GM18517 (cell line): ENCODE data around the gene MRPL28.
"Not testable (repeated sequence)": the region's sequence is repeated elsewhere in the genome, so short reads cannot be mapped to it uniquely, and the experiment has no call there.

Experiments used
- ATAC-seq: cut with Tn5 transposase; IDR thresholded peaks from one replicate; pipeline ENCODE4 v1.9.1; 2021; ENCODE audit warnings: mild to moderate bottlenecking, moderate library complexity; ENCODE audit not compliant: unreplicated experiment

The MRPL28 gene

DNA sequence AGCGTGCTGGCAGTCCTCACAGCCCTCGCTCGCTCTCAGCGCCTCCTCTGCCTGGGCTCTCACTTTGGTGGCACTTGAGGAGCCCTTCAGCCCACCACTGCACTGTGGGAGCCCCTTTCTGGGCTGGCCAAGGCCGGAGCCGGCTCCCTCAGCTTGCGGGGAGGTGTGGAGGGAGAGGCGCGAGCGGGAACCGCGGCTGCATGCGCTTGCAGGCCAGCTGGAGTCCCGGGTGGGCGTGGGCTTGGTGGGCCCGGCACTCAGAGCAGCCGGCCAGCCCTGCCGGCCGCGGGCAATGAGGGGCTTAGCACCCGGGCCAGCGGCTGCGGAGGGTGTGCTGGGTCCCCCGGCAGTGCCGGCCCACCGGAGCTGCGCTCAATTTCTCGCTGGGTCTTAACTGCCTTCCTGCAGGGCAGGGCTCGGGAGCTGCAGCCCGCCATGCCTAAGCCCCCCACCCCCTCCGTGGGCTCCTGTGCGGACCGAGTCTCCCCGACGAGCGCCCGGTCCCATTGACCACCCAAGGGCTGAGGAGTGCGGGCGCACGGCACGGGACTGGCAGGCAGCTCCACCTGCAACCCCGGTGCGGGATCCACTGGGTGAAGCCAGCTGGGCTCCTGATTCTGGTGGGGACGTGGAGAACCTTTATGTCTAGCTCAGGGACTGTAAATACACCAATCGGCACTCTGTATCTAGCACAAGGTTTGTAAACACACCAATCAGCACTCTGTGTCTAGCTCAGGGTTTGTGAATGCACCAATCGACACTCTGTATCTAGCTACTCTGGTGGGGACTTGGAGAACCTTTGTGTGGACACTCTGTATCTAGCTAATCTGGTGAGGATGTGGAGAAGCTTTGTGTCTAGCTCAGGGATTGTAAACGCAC is 29.0 kb downstream of the MRPL28 start:
- ATAC-seq: not testable (repeated sequence)

DNA sequence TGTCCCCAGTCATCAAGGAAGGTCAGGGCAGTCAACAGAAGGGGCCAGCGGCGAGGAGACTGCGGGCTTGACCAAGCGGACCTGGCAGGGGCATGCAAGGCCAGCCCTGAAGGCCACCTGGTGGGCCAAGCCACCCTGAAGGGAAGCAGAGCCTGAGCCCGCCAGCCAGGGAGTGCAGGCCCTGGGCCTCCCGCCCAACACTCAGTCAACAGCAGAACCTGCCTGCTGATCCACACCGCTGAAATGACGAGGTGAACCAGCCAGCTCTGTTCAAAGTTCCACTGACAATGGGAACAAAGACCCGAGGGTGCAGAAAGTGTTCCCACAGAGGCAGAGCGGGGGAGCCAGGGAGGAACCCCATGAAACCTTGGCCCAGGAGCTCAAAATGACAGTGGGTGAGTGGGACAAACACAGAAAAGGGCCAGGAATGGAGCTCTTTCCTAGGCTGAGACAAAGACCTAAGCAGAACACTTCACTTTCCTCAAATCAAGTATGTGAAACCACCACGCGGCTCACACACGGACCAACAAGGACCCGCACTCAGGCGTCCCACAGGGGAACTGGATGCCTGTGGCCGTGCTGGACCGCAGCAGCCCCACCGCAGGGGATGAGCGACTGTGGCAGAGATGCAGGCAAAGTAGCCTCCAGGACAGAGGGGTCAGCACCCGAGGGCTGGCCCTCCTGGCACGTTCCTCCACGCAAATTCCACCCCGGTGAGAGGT is 29.8 kb downstream of the MRPL28 start:
- no peak for ATAC-seq

DNA sequence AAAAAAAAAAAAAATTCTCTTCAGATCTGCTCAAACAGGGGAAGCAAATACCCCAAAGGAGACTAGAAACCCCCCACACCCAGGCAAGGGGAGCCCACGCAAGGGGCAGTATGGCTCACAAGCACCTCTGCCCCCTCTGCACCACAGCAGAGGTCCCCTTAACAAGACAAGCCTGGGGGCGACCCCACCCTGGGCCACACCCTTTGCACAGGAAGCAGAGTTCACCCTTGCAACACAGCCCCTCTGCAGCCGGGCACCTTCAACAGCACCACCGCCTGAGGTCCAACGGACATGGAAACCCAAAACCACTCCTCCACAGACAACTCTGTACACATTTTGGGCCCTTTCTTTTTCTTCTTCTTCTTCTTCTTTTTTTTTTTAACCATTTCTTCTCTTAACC is 30.7 kb downstream of the MRPL28 start:
- ATAC-seq: no peak

DNA sequence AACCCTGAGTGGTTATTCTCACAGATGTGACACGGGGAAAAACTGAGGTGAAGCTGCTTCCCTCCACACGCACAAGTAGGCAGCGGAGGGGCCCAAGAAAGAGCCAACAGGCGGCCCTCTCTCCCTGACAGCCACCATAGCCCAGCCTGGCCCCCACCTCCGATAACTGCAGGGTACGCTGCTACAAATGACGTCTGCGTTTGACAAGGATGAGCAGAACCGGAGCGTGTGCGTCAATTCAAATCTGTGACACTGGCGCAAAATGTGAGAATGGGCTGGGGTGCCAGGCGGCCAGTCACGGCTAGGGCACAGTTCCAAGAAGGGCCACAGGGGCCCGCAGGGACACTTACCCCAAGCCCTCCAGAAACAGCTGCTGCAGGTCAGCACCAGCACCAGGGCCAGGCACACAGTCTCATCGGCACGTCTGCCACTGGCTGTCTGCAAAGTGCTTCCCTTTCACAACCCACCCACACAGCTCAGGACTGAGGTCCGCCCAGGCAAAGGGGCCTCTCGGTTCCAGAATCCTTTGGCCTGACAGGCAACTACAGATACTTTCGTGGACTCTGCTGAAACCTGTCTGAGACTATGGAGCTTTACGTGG is 32.3 kb downstream of the MRPL28 start:
- ATAC-seq: no peak

DNA sequence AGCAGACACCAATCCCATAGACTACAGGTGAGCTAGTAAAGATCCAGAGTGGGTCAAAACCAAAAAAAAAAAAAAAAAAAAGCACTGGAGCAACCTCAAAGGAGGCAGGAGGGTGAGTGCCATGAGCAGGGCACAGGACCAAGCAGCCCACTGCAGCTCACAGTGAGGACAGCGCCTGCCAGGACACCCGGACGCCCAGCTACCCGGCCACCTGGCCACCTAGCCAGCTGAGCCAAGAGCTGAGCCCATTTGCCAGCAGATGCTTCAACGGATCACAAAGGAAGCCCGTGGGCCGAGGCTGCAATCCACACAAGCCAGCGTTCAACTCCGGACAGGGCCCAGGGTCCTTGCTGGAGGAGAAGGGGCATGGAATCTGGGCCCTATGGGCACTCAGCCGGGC is 32.9 kb downstream of the MRPL28 start:
- no peak for ATAC-seq

DNA sequence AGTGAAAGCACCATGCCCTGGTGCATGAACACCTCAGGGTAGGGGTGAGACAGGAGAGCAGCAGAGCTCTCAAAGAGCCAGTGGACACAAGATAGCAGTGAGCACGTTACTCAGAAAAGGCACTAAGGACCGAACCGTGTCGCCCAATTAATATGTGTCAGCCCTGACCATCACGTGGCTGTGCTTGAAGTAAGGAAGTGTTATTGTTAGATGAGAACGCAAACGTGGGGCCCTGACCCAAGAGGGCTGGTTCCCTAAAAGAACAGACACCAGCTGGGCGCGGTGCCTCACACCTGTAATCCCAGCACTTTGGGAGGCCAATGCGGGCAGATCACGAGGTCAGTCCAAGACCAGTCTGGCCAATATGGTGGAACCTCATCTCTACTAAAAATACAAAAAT is 34.1 kb downstream of the MRPL28 start:
- ATAC-seq: no peak

DNA sequence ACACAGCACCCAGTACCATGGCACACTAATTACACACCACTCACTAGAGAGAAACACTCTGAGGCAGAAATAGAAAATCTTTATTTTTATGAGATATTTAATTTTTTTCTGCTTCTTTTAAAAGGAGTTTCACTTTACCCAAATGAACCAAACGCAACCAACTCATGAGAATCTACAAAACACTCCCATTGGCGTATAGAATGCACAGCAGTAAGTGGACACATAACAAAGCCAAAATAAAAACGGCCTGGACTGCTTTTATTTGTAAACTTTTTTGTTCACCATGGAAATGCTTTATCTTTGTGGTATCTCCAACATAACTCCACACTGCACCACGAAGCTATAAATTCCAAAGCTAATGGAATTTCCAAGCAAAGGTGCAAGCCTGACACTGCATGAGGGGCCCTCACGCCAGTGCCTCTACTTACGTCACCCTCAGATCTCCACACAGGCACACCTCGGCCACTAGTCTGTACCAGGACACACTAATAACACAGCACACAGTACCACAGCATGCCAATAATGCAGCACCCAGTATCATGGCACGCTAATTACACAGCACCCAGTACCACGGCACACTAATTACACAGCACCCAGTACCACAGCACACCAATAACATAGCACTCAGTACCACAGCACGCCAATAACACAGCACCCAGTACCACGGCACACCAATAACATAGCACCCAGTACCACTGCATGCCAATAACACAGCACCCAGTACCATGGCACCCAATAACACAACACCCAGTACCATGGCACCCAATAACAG is 35.3 kb downstream of the MRPL28 start:
- ATAC-seq: not testable (repeated sequence)

DNA sequence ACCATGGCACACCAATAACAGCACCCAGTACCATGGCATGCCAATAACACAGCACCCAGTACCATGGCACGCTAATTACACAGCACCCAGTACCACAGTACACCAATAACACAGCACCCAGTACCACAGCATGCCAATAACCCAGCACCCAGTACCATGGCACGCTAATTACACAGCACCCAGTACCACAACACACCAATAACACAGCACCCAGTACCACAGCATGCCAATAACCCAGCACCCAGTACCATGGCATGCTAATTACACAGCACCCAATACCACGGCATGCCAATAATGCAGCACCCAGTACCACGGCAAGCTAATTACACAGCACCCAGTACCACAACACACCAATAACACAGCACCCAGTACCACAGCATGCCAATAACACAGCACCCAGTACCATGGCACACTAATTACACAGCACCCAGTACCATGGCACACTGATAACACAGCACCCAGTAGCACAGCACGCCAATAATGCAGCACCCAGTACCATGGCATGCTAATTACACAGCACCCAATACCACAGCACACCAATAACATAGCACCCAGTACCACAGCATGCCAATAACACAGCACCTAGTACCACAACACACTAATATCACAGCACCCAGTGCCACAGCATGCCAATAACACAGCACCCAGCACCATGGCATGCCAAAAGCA is 36.0 kb downstream of the MRPL28 start:
- not testable (repeated sequence) for ATAC-seq

DNA sequence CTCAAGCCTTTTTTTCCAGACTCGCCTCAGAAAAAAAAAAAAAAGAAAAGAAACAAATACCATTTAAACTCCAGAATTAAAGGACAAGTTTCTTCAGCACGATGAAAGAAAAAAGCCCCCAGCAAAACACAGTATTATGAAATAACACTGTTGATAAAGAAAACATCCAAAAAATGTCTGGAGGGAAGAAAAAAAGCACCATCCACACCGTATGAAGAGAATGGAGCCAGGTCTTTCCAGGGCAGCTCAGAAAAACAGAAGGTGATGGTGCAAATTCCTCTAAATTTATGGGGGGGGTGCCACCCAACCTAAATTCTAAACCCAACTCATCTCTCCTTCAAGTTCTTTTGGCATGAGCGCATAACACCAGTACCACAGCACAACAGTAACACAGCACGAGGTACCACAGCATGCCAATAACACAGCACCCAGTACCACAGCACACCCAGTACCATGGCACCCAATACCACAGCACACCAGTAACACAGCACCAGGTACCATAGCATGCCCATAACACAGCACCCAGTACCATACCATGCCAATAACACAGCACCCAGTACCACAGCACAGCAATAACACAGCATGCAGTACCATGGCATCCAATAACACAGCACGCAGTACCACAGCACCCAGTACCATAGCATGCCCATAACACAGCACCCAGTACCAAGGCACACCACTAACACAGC is 36.8 kb downstream of the MRPL28 start:
- no peak for ATAC-seq

DNA sequence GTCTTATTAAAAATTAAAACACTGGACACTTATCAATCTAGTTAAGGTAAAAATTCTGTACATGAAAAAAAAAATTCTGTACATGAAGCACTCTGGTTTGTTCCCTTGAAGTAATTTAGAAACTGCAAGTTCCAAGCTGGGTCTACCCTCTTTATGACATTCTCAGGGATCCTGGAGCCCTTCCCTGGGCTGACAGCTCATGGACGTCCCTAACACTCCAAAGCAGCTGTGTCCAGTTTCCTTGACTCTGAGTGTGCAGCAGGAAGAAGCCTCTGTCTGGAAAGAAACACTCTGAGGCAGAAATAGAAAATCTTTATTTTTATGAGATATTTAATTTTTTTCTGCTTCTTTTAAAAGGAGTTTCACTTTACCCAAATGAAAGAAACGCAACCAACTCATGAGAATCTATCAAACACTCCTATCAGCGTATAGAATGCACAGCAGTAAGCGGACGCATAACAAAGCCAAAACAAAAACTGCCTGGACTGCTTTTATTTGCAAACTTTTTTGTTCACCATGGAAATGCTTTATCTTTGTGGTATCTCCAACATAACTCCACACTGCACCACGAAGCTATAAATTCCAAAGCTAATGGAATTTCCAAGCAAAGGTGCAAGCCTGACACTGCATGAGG is 39.0 kb downstream of the MRPL28 start:
- not testable (repeated sequence) for ATAC-seq

DNA sequence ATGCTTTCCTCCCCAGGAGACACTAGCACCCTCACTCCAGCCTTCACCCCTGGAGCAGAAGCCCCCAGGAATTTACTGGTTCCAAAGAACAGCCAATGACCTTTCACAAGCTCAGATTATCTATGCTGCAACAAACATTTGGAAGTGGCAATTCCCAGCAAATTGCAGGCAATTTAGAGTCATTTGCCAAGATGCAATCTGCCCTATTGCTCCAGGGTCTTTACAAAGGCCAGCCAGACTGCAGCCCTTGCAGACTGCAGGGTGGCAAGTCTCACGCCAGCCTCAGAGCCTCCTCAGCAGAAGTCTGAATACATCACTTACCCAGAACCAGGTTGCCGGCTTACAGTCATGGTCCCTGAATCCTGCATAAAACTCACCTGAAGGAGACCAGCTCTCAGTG is 39.6 kb downstream of the MRPL28 start:
- no peak for ATAC-seq

DNA sequence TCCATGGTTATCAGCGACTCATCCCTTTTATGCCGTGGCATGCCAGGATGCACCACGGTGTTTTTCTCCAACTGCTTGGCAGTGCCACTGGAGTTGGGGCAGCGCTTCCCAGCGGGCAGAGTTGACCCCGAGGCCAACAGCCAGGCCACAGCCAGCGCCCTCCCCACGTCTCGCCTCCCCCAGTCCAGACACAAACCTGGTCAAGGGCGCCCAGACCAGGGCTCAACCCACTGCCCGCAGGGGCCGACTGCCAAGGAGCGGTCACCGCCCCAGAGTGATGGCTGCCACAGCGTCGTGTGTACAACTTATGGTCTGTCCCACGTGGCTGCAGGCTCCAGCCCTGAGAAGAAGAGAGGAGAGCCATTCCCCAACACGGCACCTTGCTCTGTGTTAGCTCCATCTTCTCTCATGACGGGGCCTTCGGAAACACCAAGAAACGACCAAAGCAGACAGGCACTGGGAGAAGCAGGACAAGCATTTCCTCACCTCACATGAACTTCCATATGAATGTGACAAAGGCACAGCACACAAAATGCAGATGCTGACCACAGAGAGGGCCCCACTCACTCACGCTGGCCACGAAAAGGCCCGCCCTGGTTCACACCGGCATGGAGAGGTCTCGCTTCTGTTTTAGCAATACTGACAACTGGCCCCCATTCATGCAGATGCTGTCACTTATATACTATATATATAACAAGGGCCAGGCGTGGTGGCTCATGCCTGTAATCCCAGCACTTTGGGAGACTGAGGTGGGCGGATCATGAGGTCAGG is 44.8 kb downstream of the MRPL28 start:
- no peak for ATAC-seq

DNA sequence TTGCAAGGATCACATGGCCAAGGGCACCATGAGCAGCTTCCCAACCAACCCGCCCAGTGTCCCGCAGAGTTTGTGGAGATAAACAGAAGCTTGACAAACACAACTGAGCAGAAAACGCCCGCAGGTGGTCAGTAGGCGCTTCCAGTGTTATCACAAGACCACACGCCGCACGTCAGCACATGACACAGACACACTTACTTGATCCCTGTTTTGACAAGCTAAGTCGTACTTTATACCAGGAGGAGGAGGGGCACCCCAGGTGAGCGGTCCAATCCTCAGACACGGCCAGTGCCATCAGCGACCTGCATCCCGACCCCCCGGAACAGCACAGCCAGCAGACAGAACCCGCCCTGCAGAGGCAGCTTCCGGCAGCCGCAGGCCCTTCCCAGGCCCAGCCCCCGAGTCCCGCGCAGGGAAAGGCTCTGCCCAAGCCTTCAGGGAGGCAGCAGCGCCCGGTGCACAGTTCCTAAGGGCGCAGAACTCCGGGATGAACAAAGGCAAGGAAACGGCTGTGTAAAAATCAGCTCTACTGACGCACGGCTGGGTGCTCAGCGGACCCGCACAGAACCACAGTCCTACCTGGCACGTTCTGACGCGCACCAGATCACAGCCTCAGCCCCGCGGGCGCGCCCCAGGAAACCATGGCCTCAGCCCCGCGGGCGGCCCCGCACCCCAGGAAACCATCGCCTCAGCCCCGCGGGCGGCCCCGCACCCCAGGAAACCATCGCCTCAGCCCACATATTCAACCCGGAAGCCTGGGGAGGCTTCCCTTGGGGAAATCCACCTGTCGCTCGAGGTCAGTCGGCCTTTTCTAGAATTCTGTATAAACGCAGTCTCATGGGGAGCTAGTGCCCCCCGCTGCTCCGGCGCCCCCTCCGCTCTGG is 45.6 kb downstream of the MRPL28 start:
- ATAC-seq: no peak

DNA sequence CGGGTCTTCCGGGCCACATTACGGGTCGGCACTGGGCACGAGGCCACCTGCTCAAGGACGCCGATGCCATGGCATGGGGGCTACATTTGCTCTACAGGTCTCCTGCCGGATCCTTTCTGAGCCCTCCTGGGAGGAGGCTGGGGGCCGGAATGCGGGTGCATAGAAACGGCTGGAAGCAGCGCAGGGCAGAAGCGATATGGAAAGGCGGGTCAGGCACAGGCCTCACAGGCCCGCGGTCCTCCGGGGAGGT is 46.2 kb downstream of the MRPL28 start:
- no peak for ATAC-seq

DNA sequence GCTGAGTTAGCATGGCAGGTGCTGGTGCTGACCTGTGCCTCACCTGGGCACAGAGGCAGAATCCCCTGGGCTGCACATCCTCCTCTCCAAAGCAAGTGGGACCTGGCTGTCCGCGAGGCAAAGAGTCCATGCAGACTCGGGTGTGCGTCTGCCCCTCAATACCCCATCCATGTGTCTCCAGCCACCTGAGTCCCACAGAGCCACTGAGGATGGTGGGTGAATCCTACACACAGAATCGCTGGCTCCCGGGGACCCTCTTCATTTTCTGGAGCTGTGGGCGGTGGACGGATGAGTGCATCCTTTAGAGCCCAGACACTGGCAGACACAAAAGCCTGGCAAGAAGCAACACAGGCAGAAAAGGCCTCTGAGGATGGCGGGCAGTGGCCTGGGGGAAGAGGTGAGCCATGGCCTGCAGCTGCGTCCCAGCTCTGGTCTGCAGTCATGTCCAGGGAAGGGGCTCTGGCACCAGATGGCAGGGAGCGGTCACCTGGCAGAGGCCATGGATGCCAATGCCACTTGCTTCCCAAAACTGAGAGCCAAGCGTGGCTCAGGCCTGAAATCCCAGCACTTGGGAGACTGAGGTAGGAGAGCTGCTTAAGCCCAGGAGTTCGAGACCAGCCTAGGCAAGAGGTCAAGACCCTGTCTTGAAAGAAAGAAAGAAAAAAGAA is 47.7 kb downstream of the MRPL28 start:
- ATAC-seq: no peak

DNA sequence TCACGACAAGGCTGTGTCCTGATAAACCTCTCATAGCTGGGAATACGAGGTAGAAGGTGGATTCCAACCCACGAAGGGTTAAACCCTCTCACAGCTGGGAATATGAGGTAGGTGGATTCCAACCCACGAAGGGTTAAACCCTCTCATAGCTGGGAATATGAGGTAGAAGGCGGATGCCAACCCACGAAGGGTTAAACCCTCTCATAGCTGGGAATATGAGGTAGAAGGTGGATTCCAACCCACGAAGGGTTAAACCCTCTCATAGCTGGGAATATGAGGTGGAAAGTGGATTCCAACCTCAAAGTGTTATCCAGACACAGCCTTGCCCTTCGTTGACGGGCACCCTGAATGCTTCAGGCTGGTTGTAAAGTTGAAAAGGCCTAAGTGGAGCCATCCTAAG is 48.8 kb downstream of the MRPL28 start:
- ATAC-seq: no peak

DNA sequence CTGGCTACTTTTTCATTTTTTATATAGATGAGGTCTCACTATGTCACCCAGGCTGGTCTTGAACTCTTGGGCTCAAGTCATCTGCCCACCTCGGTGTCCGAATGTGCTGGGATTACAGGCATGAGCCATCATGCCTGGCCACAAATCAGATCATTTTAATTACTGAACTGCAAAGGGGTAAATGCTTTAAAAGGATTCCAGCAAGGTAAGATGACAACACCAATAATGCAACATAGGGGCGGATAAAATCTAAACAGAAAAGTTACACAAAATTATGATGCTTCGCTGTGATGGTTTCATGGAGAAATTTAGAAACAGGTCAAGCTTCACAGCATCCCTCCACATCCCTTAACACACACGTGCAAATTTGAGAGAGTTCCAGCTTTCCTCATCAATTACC is 50.1 kb downstream of the MRPL28 start:
- ATAC-seq: no peak

DNA sequence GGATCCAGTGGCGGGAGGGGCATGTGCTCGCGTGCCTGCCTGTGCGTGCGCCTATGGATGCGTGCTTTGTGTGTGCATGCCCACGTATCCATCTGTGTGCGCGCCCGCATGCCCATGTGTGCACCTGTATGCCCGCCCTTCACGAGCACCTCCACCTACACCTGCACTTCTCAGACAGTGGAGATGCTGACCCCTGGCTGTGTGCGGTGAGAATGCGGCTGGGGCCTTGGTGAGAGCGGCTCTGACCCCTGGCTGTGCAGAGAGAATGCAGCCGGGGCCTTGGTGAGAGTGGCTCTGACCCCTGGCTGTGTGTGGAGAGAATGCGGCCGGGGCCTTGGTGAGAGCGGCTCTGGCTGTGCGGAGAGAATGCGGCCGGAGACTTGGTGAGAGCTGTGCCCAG is 51.7 kb downstream of the MRPL28 start:
- ATAC-seq: no peak
